Measurements from ENCODE around the gene WASL.

DNA sequence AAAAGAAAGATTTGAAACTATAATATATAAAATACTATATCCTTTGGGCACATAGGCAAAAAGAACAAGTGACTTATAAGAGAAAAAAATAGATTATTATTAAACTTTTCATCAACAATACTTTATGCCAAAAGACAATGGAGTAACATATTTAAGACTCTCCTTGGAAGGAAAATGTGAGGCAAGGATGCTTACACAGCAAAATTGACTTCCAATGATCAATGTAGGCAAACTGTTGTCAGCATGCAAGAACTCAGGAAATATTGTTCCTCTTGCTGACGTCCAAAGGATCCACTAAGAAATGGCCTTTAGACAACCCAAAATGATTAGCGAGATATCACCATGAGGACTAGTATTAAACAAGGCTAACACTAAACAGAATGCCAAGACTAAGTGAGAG, 116.0 kb downstream of the WASL start:
- TF ChIP-seq, protein P1, sequence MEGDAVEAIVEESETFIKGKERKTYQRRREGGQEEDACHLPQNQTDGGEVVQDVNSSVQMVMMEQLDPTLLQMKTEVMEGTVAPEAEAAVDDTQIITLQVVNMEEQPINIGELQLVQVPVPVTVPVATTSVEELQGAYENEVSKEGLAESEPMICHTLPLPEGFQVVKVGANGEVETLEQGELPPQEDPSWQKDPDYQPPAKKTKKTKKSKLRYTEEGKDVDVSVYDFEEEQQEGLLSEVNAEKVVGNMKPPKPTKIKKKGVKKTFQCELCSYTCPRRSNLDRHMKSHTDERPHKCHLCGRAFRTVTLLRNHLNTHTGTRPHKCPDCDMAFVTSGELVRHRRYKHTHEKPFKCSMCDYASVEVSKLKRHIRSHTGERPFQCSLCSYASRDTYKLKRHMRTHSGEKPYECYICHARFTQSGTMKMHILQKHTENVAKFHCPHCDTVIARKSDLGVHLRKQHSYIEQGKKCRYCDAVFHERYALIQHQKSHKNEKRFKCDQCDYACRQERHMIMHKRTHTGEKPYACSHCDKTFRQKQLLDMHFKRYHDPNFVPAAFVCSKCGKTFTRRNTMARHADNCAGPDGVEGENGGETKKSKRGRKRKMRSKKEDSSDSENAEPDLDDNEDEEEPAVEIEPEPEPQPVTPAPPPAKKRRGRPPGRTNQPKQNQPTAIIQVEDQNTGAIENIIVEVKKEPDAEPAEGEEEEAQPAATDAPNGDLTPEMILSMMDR (IDR thresholded peaks at IDR 0.05), result no peak
- TF ChIP-seq POLR2A (IDR thresholded peaks at IDR 0.05), result no peak
